22Rv1 (cell line): Measurements from ENCODE around the gene ZNF681.
"Not testable (repeated sequence)": the region's sequence is repeated elsewhere in the genome, so short reads cannot be mapped to it uniquely, and the experiment has no call there.

ENCODE experiments used
- CTCF ChIP-seq: fragments of 450-650 bp; IDR thresholded peaks from 2 replicates; pipeline ENCODE4 v1.5.1; 2017; ENCODE audit warnings: mild to moderate bottlenecking
- ZFX ChIP-seq: fragments of 450-650 bp; IDR thresholded peaks from 2 replicates; pipeline ENCODE4 v1.6.1; 2017; ENCODE audit warnings: antibody characterized with exemption, borderline replicate concordance

DNA sequence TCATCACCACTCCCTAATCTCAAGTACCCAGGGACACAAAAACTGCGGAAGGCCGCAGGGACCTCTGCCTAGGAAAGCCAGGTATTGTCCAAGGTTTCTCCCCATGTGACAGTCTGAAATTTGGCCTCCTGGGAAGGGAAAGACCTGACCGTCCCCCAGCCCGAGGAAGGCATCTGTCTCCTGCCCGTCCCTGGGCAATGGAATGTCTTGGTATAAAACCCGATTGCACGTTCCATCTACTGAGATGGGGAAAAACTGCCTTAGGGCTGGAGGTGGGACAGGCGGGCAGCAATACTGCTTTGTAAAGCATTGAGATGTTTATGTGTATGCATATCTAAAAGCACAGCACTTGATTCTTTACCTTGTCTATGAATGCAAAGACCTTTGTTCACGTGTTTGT lies 65.8 kb downstream of the ZNF681 start:
- TF ChIP-seq CTCF, ZFX: not testable (repeated sequence)
